MCF 10A (cell line): ENCODE results near the gene KRT7. TPM values are rescaled to one million over a fixed set of nuclear protein-coding genes. Genes with fewer than 3 reads are reported as not detected.
A peak's percentile ranks its signal among the peaks of the same experiment; 100 is the strongest.

Experiments used
- BruUV-seq: library from RNA; stranded (reverse); fragments of 400-500 nt; replicated peaks from 2 replicates; lab custom pipeline; 2021; lab: Mats Ljungman, UMichigan
- CTCF ChIA-PET: fragments of 300-600 bp; sonication (Branson Sonifier 250); formaldehyde crosslinking; extraction: SDS; loops from one replicate; lab custom pipeline; 2021; ENCODE audit warnings: antibody characterized with exemption, inconsistent platforms; lab: Yijun Ruan, JAX
- POLR2A ChIA-PET: fragments of 300-600, 350-650 bp; sonication (Branson Sonifier 250); formaldehyde crosslinking; extraction: SDS; loops from one replicate; lab custom pipeline; 2020; ENCODE audit warnings: antibody characterized with exemption, inconsistent platforms; lab: Yijun Ruan, JAX
- DNase-seq: peaks from one replicate; pipeline ENCODE4 v3.0.0-alpha.2; 2018; ENCODE audit not compliant: unreplicated experiment
- H3K27ac Mint-ChIP-seq: one replicate; pipeline ENCODE4 v1.8.0; 2022; ENCODE audit warnings: mild to moderate bottlenecking, low read depth, mixed read lengths; ENCODE audit not compliant: unreplicated experiment
- H3K27me3 Mint-ChIP-seq: one replicate; pipeline ENCODE4 v1.8.0; 2022; ENCODE audit warnings: mixed read lengths; ENCODE audit not compliant: insufficient read depth, unreplicated experiment
- H3K36me3 Mint-ChIP-seq: one replicate; pipeline ENCODE4 v1.8.0; 2022; ENCODE audit warnings: mild to moderate bottlenecking, moderate library complexity, mixed read lengths; ENCODE audit not compliant: insufficient read depth, unreplicated experiment
- H3K4me1 Mint-ChIP-seq: one replicate; pipeline ENCODE4 v1.8.0; 2022; ENCODE audit warnings: mixed read lengths; ENCODE audit not compliant: insufficient read depth, unreplicated experiment
- H3K4me3 Mint-ChIP-seq: one replicate; pipeline ENCODE4 v1.8.0; 2022; ENCODE audit warnings: mild to moderate bottlenecking, moderate library complexity, mixed read lengths; ENCODE audit not compliant: unreplicated experiment
- H3K9me3 Mint-ChIP-seq: one replicate; pipeline ENCODE4 v1.8.0; 2022; ENCODE audit warnings: mixed read lengths; ENCODE audit not compliant: unreplicated experiment
- intact Hi-C: fragments of 100-400 bp; cut with micrococcal nuclease; formaldehyde crosslinking; loops from 2 replicates; pipeline ENCODE4 v1.14.1; 2022
- total RNA-seq: library from RNA; stranded (reverse); gene quantifications from 2 replicates; pipeline ENCODE4 v1.2.3, GENCODE V29; 2022
- TF ChIP-seq, protein P1 (sequence below): fragments of 200-600 bp; IDR thresholded peaks from one replicate; pipeline ENCODE4 v1.8.0; 2022; ENCODE audit warnings: antibody characterized with exemption, mild to moderate bottlenecking; ENCODE audit not compliant: unreplicated experiment

KRT7 gene
- total RNA-seq, 1 experiment from 2014 or later = 3,360 TPM

DNA sequence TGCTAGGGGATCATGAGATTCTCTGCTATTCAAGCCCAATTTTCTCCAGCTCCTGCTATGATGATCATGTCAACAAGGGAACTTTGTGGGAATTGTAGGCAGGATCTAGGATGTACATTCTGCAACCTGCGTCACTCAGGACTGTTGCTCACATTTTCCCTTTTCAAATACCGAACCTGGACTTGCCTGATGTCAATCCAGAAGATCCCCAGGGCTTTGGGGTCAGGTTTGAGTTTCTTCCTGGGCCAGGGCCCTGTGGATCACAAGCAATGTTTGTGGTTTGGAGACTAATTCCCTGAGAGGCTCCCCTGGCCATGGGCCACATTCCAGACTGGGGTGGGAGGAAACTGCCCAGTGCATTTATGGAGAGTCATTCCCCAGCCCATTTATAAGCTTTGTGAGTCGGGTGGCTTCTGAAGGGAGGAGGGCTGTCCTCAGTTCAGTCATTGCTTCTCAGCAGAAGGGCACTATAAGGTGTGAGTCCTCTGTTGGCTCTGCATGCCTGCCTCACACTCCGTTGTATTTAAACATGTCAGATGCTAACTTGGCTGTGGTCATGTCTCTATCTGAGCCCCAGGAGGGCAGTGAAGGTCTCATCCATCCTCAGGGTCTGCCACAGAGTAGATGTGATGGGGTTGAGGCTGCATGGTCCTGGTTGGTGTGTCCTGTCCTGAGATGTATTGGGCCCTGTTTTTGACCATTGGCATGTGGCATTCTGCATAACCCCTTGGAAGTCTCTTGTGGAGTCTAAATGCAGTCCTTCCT, 47.9 kb downstream of the KRT7 start:
- intact Hi-C loops = loop anchor here (1.0 to 2.0 kb wide), 5 partner anchors 36 to 124 kb away; partner anchors contain the start of genes KRT7 and KRT80
- Mint-ChIP-seq H3K27ac (peak overlapping the region; percentile 98), H3K27me3 (no peaks in the 10 kb centered on the region), H3K4me1 (peaks cover 57% of the 10 kb centered on the region), H3K36me3 (peaks cover 13% of the 10 kb centered on the region), H3K9me3 (no peaks in the 10 kb centered on the region), H3K4me3 (peak overlapping the region; percentile 50)
- POLR2A ChIA-PET = interaction anchor here (0.8 to 4.1 kb wide), 39 partner anchors 10 to 626 kb away, joined by 3 to 37 read pairs (median 6); partner anchors contain the start of genes KRT5, KRT6A, KRT7 and KRT80
- DNase-seq = peak; percentile 99
- CTCF ChIA-PET = interaction anchor here (0.6 to 5.2 kb wide), 18 partner anchors 11 to 1982 kb away, joined by 3 to 70 read pairs (median 6); partner anchors contain the start of gene KRT7
- TSS peak; percentile 74 for BruUV-seq
- TF ChIP-seq, protein P1, sequence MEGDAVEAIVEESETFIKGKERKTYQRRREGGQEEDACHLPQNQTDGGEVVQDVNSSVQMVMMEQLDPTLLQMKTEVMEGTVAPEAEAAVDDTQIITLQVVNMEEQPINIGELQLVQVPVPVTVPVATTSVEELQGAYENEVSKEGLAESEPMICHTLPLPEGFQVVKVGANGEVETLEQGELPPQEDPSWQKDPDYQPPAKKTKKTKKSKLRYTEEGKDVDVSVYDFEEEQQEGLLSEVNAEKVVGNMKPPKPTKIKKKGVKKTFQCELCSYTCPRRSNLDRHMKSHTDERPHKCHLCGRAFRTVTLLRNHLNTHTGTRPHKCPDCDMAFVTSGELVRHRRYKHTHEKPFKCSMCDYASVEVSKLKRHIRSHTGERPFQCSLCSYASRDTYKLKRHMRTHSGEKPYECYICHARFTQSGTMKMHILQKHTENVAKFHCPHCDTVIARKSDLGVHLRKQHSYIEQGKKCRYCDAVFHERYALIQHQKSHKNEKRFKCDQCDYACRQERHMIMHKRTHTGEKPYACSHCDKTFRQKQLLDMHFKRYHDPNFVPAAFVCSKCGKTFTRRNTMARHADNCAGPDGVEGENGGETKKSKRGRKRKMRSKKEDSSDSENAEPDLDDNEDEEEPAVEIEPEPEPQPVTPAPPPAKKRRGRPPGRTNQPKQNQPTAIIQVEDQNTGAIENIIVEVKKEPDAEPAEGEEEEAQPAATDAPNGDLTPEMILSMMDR = no peak

DNA sequence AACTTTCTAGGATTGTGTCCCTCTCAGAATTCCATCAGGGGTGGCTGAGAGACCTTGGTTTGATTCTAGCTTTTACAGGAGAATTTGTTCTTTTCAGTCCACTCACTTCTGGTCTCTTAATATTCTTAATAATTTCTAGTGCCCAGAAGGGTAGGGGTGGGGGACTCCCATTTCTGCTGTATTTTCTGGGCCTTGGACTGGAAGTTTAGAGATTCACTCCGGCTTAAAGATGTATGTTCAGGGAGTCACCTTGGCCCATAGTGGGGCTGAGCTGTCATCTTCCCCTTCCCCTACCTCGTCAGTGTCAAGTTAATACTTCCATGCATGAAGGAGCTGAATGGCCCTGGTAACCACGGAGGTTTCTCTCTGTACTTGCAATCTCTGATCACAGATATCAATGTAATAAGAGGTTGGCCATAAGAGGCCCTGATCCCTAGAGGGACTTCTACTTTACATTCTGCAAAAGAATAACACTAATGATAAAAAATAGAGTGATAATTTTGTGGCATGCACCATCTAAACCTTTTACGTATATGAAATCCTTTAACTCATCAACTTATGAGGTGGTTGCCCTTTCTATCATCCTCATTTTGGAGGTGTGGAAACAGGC, 51.6 kb downstream of the KRT7 start:
- peaks cover 51% of the 10 kb centered on the region for H3K4me1 Mint-ChIP-seq
- H3K36me3 Mint-ChIP-seq = peaks cover 30% of the 10 kb centered on the region
- peak; percentile 61 for DNase-seq
- BruUV-seq = no TSS peak
- POLR2A ChIA-PET = interaction anchor here (0.8 to 2.1 kb wide), 15 partner anchors 9 to 231 kb away, joined by 3 to 8 read pairs (median 4); partner anchors contain the start of genes KRT6A and KRT7
- peak overlapping the region; percentile 80 for H3K4me3 Mint-ChIP-seq
- no peaks in the 10 kb centered on the region for H3K9me3 Mint-ChIP-seq
- TF ChIP-seq, protein P1 = no peak
- CTCF ChIA-PET = interaction anchor here (0.6 to 4.0 kb wide), 13 partner anchors 23 to 138 kb away, joined by 3 to 32 read pairs (median 3); no protein-coding TSS in a partner anchor
- H3K27me3 Mint-ChIP-seq = no peaks in the 10 kb centered on the region
- H3K27ac Mint-ChIP-seq = peak overlapping the region; percentile 83
- intact Hi-C loops = no loop called here

DNA sequence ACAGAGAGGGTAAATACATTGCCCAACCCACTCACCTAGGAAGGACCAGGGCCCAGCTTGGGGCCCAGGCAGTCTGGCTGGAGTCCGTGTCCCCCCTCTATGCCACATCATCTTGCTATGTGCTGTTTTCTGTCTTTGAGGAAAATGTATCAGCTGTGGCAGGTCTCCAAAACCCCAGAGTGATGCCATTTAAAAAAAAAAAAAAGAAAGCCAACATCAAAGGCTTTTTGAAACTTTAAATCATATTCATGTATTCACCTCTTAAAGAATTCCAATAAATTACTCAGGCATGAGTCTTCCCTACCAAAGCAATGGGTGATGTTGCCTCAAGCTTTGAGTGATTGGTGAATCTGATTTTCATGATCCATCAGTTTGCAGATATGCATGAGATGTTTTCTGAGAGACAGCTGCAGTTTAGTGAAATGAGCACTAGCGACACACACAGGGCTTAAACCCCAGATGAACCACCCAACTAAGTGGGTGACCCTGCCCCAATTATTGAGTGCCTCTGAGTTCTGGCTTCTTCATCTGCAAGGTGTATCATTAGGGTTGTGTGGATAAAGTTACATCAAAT, 52.2 kb downstream of the KRT7 start:
- intact Hi-C loops = no loop called here
- Mint-ChIP-seq H3K9me3 (no peaks in the 10 kb centered on the region), H3K4me1 (peaks cover 46% of the 10 kb centered on the region), H3K4me3 (peak overlapping the region; percentile 80), H3K27me3 (no peaks in the 10 kb centered on the region), H3K27ac (peak overlapping the region; percentile 83), H3K36me3 (peaks cover 30% of the 10 kb centered on the region)
- TF ChIP-seq, protein P1 = no peak
- ChIA-PET CTCF (interaction anchor here (0.6 to 4.0 kb wide), 10 partner anchors 10 to 128 kb away, joined by 3 to 32 read pairs (median 4); partner anchors contain the start of gene KRT86), POLR2A (interaction anchor here (0.9 to 2.1 kb wide), 13 partner anchors 9 to 231 kb away, joined by 3 to 8 read pairs (median 4); partner anchors contain the start of genes KRT6A and KRT7)
- peak; percentile 69 for DNase-seq
- BruUV-seq = no TSS peak
